CD4-positive, alpha-beta T cell (primary cell): Measurements from ENCODE around the gene PDZD4. TPM values are rescaled to one million over a fixed set of nuclear protein-coding genes. Genes with fewer than 3 reads are reported as not detected.

Experiments used
- ATAC-seq: fragments of 200-7000 bp; cut with Tn5 transposase; one replicate; pipeline ENCODE4 v1.10.0; 2022; ENCODE audit warnings: mild to moderate bottlenecking; ENCODE audit not compliant: poor library complexity
- CTCF ChIA-PET: fragments of 350-600 bp; sonication (Branson Sonifier 250); formaldehyde crosslinking; loops from one replicate; lab custom pipeline; 2021; ENCODE audit warnings: antibody characterized with exemption, inconsistent platforms; lab: Charles Lee
- POLR2A ChIA-PET: fragments of 350-600 bp; sonication (Branson Sonifier 250); formaldehyde crosslinking; loops from one replicate; lab custom pipeline; 2021; ENCODE audit warnings: antibody characterized with exemption, inconsistent platforms; lab: Charles Lee
- DNase-seq, 14 experiments: peaks; one replicate each; pipeline ENCODE4 v3.0.0-alpha.2; 2013 to 2020; ENCODE audit warnings: mixed read lengths in 2 of 14
- H3K27ac ChIP-seq, 2 donors: one replicate each; pipeline versions ENCODE4 v1.5.1 to v1.7.0; 2013; ENCODE audit warnings: low read length in 2 of 2, low read depth in 1 of 2, mild to moderate bottlenecking in 1 of 2
- H3K27me3 ChIP-seq, 2 experiments: 1 replicate in 1 of 2; 2 replicates in 1 of 2; pipeline versions ENCODE4 v1.6.1 to v1.7.0; 2013; ENCODE audit warnings: low read length in 2 of 2, control low read depth in 1 of 2, mild to moderate bottlenecking in 1 of 2, moderate library complexity in 1 of 2; ENCODE audit not compliant: insufficient read depth in 2 of 2, control insufficient read depth in 1 of 2
- H3K36me3 ChIP-seq: one replicate; pipeline ENCODE4 v1.6.1; 2013; ENCODE audit warnings: low read length, control low read depth; ENCODE audit not compliant: insufficient read depth
- H3K4me1 ChIP-seq: one replicate; pipeline ENCODE4 v1.6.1; 2013; ENCODE audit warnings: low read length, control low read depth; ENCODE audit not compliant: insufficient read depth
- H3K4me3 ChIP-seq: one replicate; pipeline ENCODE4 v1.5.1; 2013; ENCODE audit warnings: mild to moderate bottlenecking, low read length, moderate library complexity
- H3K9me3 ChIP-seq, 2 experiments: 1 replicate in 1 of 2; 2 replicates in 1 of 2; pipeline versions ENCODE4 v1.6.1 to v1.7.0; 2013; ENCODE audit warnings: low read length in 2 of 2, mild to moderate bottlenecking in 2 of 2, control low read depth in 1 of 2, moderate library complexity in 1 of 2; ENCODE audit not compliant: control insufficient read depth in 1 of 2, insufficient read depth in 1 of 2
- H3K27ac Mint-ChIP-seq: one replicate; pipeline ENCODE4 v1.8.0; 2020; ENCODE audit warnings: mixed read lengths
- H3K27me3 Mint-ChIP-seq: one replicate; pipeline ENCODE4 v1.8.0; 2021; ENCODE audit warnings: mixed read lengths
- H3K36me3 Mint-ChIP-seq: one replicate; pipeline ENCODE4 v1.8.0; 2021; ENCODE audit warnings: low read depth, mixed read lengths
- H3K4me1 Mint-ChIP-seq: one replicate; pipeline ENCODE4 v1.8.0; 2021; ENCODE audit warnings: low read depth, mixed read lengths
- H3K4me3 Mint-ChIP-seq: one replicate; pipeline ENCODE4 v1.8.0; 2020; ENCODE audit warnings: mild to moderate bottlenecking, mixed read lengths
- H3K9me3 Mint-ChIP-seq: one replicate; pipeline ENCODE4 v1.8.0; 2020; ENCODE audit warnings: mixed read lengths
- CTCF ChIP-seq: fragments of 200-600 bp; IDR thresholded peaks from one replicate; pipeline ENCODE4 v1.8.0; 2022; ENCODE audit warnings: antibody characterized with exemption, mild to moderate bottlenecking
- intact Hi-C, 2 experiments: fragments of 100-400 bp; cut with DNase I in 1 of 2; cut with micrococcal nuclease in 1 of 2; formaldehyde crosslinking; loops; one replicate each; pipeline versions ENCODE4 v1.15.1 to v1.9.0; 2023 to 2025; cut with DNase I, micrococcal nuclease
- total RNA-seq, 174 experiments: library from RNA in 2 of 174; stranded (reverse) in 2 of 174; gene quantifications; one replicate each; pipeline ENCODE4 v1.2.3 and lab custom pipeline; 2021 to 2026

Gene PDZD4
- total RNA-seq, 2 experiments from 2014 or later, result 24.8 to 26.8 TPM

- Mint-ChIP-seq H3K27ac (no peak overlapping the region), H3K36me3 (peaks cover 23% of the 10 kb centered on the region), H3K9me3 (no peaks in the 10 kb centered on the region), H3K27me3 (no peaks in the 10 kb centered on the region), H3K4me1 (peaks cover 14% of the 10 kb centered on the region), H3K4me3 (no peak overlapping the region)
- H3K9me3 ChIP-seq, result no peaks in the 10 kb centered on the region
- intact Hi-C loops, result no loop called here
- CTCF ChIA-PET, result no interaction called here
- H3K36me3 ChIP-seq, result peaks cover 24% of the 10 kb centered on the region
- TF ChIP-seq CTCF, result no peak
- ATAC-seq, result no peak
- peaks cover 34% of the 10 kb centered on the region for H3K4me1 ChIP-seq
- H3K27me3 ChIP-seq, result no peaks in the 10 kb centered on the region
- H3K4me3 ChIP-seq, result no peak overlapping the region
- DNase-seq, result no peak
- no peak overlapping the region for H3K27ac ChIP-seq
- POLR2A ChIA-PET, result no interaction called here
These were observed 32.8 kb downstream of the PDZD4 start for GRCh38 chrX:153797415-153798015.

- Mint-ChIP-seq H3K27ac (peak overlapping the region; percentile 89), H3K27me3 (no peaks in the 10 kb centered on the region), H3K4me3 (peak overlapping the region; percentile 97), H3K9me3 (no peaks in the 10 kb centered on the region), H3K36me3 (peaks cover 26% of the 10 kb centered on the region), H3K4me1 (peaks cover 14% of the 10 kb centered on the region)
- POLR2A ChIA-PET, result interaction anchor here (0.5 to 2.4 kb wide), 10 partner anchors 24 to 603 kb away, joined by 3 to 29 read pairs (median 4); partner anchors contain the start of genes HCFC1 and RPL10
- Histone ChIP-seq H3K27me3 (no peaks in the 10 kb centered on the region), H3K27ac (peak overlapping the region; percentile 59 to 78), H3K4me3 (peak overlapping the region; percentile 89), H3K4me1 (peaks cover 44% of the 10 kb centered on the region), H3K9me3 (no peaks in the 10 kb centered on the region), H3K36me3 (peaks cover 24% of the 10 kb centered on the region)
- DNase-seq (peak in 7 of 14 experiments; percentile 2 to 46 (median 13)), ATAC-seq (peak; percentile 0)
- TF ChIP-seq CTCF, result no peak
- intact Hi-C loops, result loop anchor here in 1 of 2 experiments (2.0 to 5.0 kb wide), 2 partner anchors 68 to 132 kb away; partner anchors contain the start of gene ARHGAP4
- CTCF ChIA-PET, result interaction anchor here (0.9 kb wide), 1 partner anchor 133 kb away, joined by 3 read pairs; no protein-coding TSS in a partner anchor
These were observed 35.2 kb downstream of the PDZD4 start for GRCh38 chrX:153794897-153795816.
